Activated CD8-positive, alpha-beta T cell treated with anti-CD3 and anti-CD28 coated beads for 36 hours (primary cell): ENCODE measurements around the gene CDT1. TPM values are rescaled to one million over a fixed set of nuclear protein-coding genes. Genes with fewer than 3 reads are reported as not detected.

ENCODE experiments used
- ATAC-seq: fragments of 200-7000 bp; cut with Tn5 transposase; one replicate; pipeline ENCODE4 v1.10.0; 2021; ENCODE audit warnings: mild to moderate bottlenecking, moderate library complexity
- CTCF ChIA-PET: fragments of 350-600 bp; sonication (Branson Sonifier 250); formaldehyde crosslinking; loops from one replicate; lab custom pipeline; 2021; ENCODE audit warnings: antibody characterized with exemption; lab: Charles Lee
- POLR2A ChIA-PET: fragments of 350-600 bp; sonication (Branson Sonifier 250); formaldehyde crosslinking; loops from one replicate; lab custom pipeline; 2021; ENCODE audit warnings: antibody characterized with exemption; lab: Charles Lee
- DNase-seq: peaks from one replicate; pipeline ENCODE4 v3.0.0-alpha.2; 2020
- H3K27ac Mint-ChIP-seq: one replicate; pipeline ENCODE4 v1.8.0; 2021; ENCODE audit warnings: mild to moderate bottlenecking, mixed read lengths
- H3K27me3 Mint-ChIP-seq: one replicate; pipeline ENCODE4 v1.8.0; 2021; ENCODE audit warnings: mixed read lengths
- H3K36me3 Mint-ChIP-seq: one replicate; pipeline ENCODE4 v1.8.0; 2021; ENCODE audit warnings: low read depth, mixed read lengths
- H3K4me1 Mint-ChIP-seq: one replicate; pipeline ENCODE4 v1.8.0; 2021; ENCODE audit warnings: low read depth, mixed read lengths
- H3K4me3 Mint-ChIP-seq: one replicate; pipeline ENCODE4 v1.8.0; 2021; ENCODE audit warnings: mild to moderate bottlenecking, moderate library complexity, mixed read lengths
- H3K9me3 Mint-ChIP-seq: one replicate; pipeline ENCODE4 v1.8.0; 2021; ENCODE audit warnings: mixed read lengths
- CTCF ChIP-seq: fragments of 200-600 bp; IDR thresholded peaks from one replicate; pipeline ENCODE4 v1.8.0; 2022; ENCODE audit warnings: antibody characterized with exemption, mild to moderate bottlenecking
- intact Hi-C: fragments of 100-400 bp; cut with micrococcal nuclease; formaldehyde crosslinking; loops from one replicate; pipeline ENCODE4 v1.10.0; 2022
- total RNA-seq, 2 experiments: library from RNA; stranded (reverse); gene quantifications; one replicate each; pipeline ENCODE4 v1.2.3, GENCODE V29; 2021

Gene CDT1
- total RNA-seq, 2 experiments from 2014 or later: 180 to 182 TPM

GRCh38 chr16:88815227-88815626, 11.6 kb downstream of the CDT1 start:
- no peaks in the 10 kb centered on the region for H3K9me3 Mint-ChIP-seq
- ChIA-PET POLR2A (interaction anchor here (0.9 kb wide), 1 partner anchor 12 kb away, joined by 3 read pairs; no protein-coding TSS in a partner anchor), CTCF (interaction anchor here (0.7 to 6.1 kb wide), 6 partner anchors 12 to 401 kb away, joined by 3 to 66 read pairs (median 3); partner anchors contain the start of genes GALNS and TRAPPC2L)
- H3K36me3 Mint-ChIP-seq: peaks cover 9% of the 10 kb centered on the region
- no peak overlapping the region for H3K4me3 Mint-ChIP-seq
- ATAC-seq (no peak), DNase-seq (no peak)
- intact Hi-C loops: no loop called here
- no peaks in the 10 kb centered on the region for H3K27me3 Mint-ChIP-seq
- no peak for TF ChIP-seq CTCF
- H3K4me1 Mint-ChIP-seq: peaks cover 4% of the 10 kb centered on the region
- H3K27ac Mint-ChIP-seq: no peak overlapping the region

GRCh38 chr16:88815901-88816589, 12.5 kb downstream of the CDT1 start:
- no peak overlapping the region for H3K4me3 Mint-ChIP-seq
- peaks cover 4% of the 10 kb centered on the region for H3K4me1 Mint-ChIP-seq
- H3K36me3 Mint-ChIP-seq: peaks cover under 1% of the 10 kb centered on the region
- intact Hi-C loops: no loop called here
- POLR2A ChIA-PET: no interaction called here
- ATAC-seq (peak; percentile 32), DNase-seq (peak; percentile 72)
- H3K27ac Mint-ChIP-seq: no peak overlapping the region
- CTCF ChIA-PET: interaction anchor here (0.7 to 6.1 kb wide), 5 partner anchors 11 to 351 kb away, joined by 3 to 66 read pairs (median 3); partner anchors contain the start of genes GALNS and TRAPPC2L
- no peaks in the 10 kb centered on the region for H3K9me3 Mint-ChIP-seq
- no peaks in the 10 kb centered on the region for H3K27me3 Mint-ChIP-seq
- peak; percentile 90 for TF ChIP-seq CTCF

GRCh38 chr16:88816736-88817535, 13.3 kb downstream of the CDT1 start:
- ChIA-PET POLR2A (interaction anchor here (1.1 kb wide), 1 partner anchor 41 kb away, joined by 3 read pairs; no protein-coding TSS in a partner anchor), CTCF (interaction anchor here (0.8 to 6.1 kb wide), 2 partner anchors 40 to 41 kb away, joined by 4 to 66 read pairs; partner anchors contain the start of genes GALNS and TRAPPC2L)
- no peak for ATAC-seq
- Mint-ChIP-seq H3K4me3 (no peak overlapping the region), H3K9me3 (no peaks in the 10 kb centered on the region), H3K36me3 (no peaks in the 10 kb centered on the region), H3K27me3 (no peaks in the 10 kb centered on the region), H3K4me1 (peaks cover 3% of the 10 kb centered on the region), H3K27ac (no peak overlapping the region)
- no peak for DNase-seq
- intact Hi-C loops: no loop called here
- no peak for TF ChIP-seq CTCF

- Mint-ChIP-seq H3K4me1 (peaks cover 2% of the 10 kb centered on the region), H3K27ac (no peak overlapping the region), H3K27me3 (no peaks in the 10 kb centered on the region), H3K36me3 (no peaks in the 10 kb centered on the region), H3K9me3 (no peaks in the 10 kb centered on the region), H3K4me3 (no peak overlapping the region)
- ChIA-PET POLR2A (interaction anchor here (0.6 to 1.2 kb wide), 4 partner anchors 34 to 110 kb away, joined by 3 read pairs; no protein-coding TSS in a partner anchor), CTCF (interaction anchor here (0.8 kb wide), 1 partner anchor 39 kb away, joined by 4 read pairs; the partner anchor contains the start of genes GALNS and TRAPPC2L)
- DNase-seq (no peak), ATAC-seq (no peak)
- TF ChIP-seq CTCF: no peak
- intact Hi-C loops: no loop called here
Measured at GRCh38 chr16:88817785-88818574, 14.4 kb downstream of the CDT1 start.
